ENCODE results near the gene RGL4.

- TF ChIP-seq CTCF (conservative IDR thresholded peaks at IDR 0.05; ENCODE audit: low read length) (no peak), EZH2phosphoT487 (IDR thresholded peaks at IDR 0.05; ENCODE audit: borderline replicate concordance, low read depth, low read length) (no peak)
These were observed 20.2 kb upstream of the RGL4 start for GRCh38 chr22:23670378-23671295.
